OCI-LY3 (cell line): ENCODE measurements around the gene SLC9C2.

ENCODE experiments used
- CTCF ChIP-seq: fragments of 200-600, 300-600 bp; sonication (generic); IDR thresholded peaks from 2 replicates; pipeline ENCODE4 v1.5.1; 2014; ENCODE audit warnings: antibody characterized with exemption, low read length, low read depth
- EZH2phosphoT487 ChIP-seq: fragments of 200-600 bp; shearing (Covaris generic); IDR thresholded peaks from 2 replicates; pipeline ENCODE4 v1.6.1; 2018; ENCODE audit warnings: antibody characterized with exemption, mixed run types, low read depth

GRCh38 chr1:173639102-173639501 is 36.2 kb upstream of the SLC9C2 start:
- TF ChIP-seq EZH2phosphoT487 (no peak), CTCF (no peak)
